ENCODE results near the gene NR6A1.

GRCh38 chr9:124803911-124804310, 32.8 kb upstream of the NR6A1 start:
- TF ChIP-seq CTCF (conservative IDR thresholded peaks at IDR 0.05; ENCODE audit: low read length) (no peak), EZH2phosphoT487 (IDR thresholded peaks at IDR 0.05; ENCODE audit: borderline replicate concordance) (no peak)

Measured in Loucy (cell line).